Activated CD4-positive, alpha-beta T cell treated with anti-CD3 and anti-CD28 coated beads for 48 hours (primary cell): ENCODE measurements around the gene STPG4.
"Not testable (repeated sequence)": the region's sequence is repeated elsewhere in the genome, so short reads cannot be mapped to it uniquely, and the experiment has no call there.

Source experiments
- DNase-seq: peaks from one replicate; pipeline ENCODE4 v3.0.0-alpha.2; 2020

STPG4 gene

GRCh38 chr2:47124740-47125139, 30.4 kb downstream of the STPG4 start:
- not testable (repeated sequence) for DNase-seq

- not testable (repeated sequence) for DNase-seq
Observed at GRCh38 chr2:47120424-47120823, 34.7 kb downstream of the STPG4 start.

- no peak for DNase-seq
Observed at GRCh38 chr2:47119001-47119400, 36.1 kb downstream of the STPG4 start.

- no peak for DNase-seq
Observed at GRCh38 chr2:47118581-47118980, 36.5 kb downstream of the STPG4 start.

- no peak for DNase-seq
Observed at GRCh38 chr2:47112665-47113435, 42.3 kb downstream of the STPG4 start.

GRCh38 chr2:47109680-47110079, 45.4 kb downstream of the STPG4 start:
- no peak for DNase-seq

- no peak for DNase-seq
Observed at GRCh38 chr2:47109007-47109375, 46.1 kb downstream of the STPG4 start.

- DNase-seq: not testable (repeated sequence)
Observed at GRCh38 chr2:47108267-47109006, 46.7 kb downstream of the STPG4 start.

- DNase-seq: not testable (repeated sequence)
Observed at GRCh38 chr2:47107201-47107600, 47.9 kb downstream of the STPG4 start.

GRCh38 chr2:47106231-47106630, 48.9 kb downstream of the STPG4 start:
- DNase-seq: not testable (repeated sequence)

- DNase-seq: not testable (repeated sequence)
Observed at GRCh38 chr2:47099712-47100111, 55.4 kb downstream of the STPG4 start.

GRCh38 chr2:47098953-47099352, 56.2 kb downstream of the STPG4 start:
- no peak for DNase-seq

- no peak for DNase-seq
Observed at GRCh38 chr2:47097563-47097962, 57.5 kb downstream of the STPG4 start.

GRCh38 chr2:47096451-47096850, 58.7 kb downstream of the STPG4 start:
- no peak for DNase-seq

- DNase-seq: no peak
Observed at GRCh38 chr2:47095349-47096020, 59.6 kb downstream of the STPG4 start.

- no peak for DNase-seq
Observed at GRCh38 chr2:47094511-47095142, 60.5 kb downstream of the STPG4 start.

GRCh38 chr2:47093626-47094025, 61.5 kb downstream of the STPG4 start:
- DNase-seq: no peak

GRCh38 chr2:47092465-47092864, 62.6 kb downstream of the STPG4 start:
- DNase-seq: no peak

GRCh38 chr2:47091118-47091517, 64.0 kb downstream of the STPG4 start:
- DNase-seq: no peak

GRCh38 chr2:47089083-47089464, 66.0 kb downstream of the STPG4 start:
- DNase-seq: no peak

- DNase-seq: no peak
Observed at GRCh38 chr2:47088371-47089082, 66.6 kb downstream of the STPG4 start.

GRCh38 chr2:47087051-47087450, 68.1 kb downstream of the STPG4 start:
- no peak for DNase-seq

- no peak for DNase-seq
Observed at GRCh38 chr2:47086571-47086970, 68.5 kb downstream of the STPG4 start.
